Common myeloid progenitor, CD34-positive (primary cell): ENCODE results near the gene KIAA1328.

Experiments used
- CTCF ChIA-PET: fragments of 350-600 bp; sonication (Branson Sonifier 250); formaldehyde crosslinking; loops from one replicate; lab custom pipeline; 2021; ENCODE audit warnings: antibody characterized with exemption; lab: Charles Lee
- POLR2A ChIA-PET: fragments of 350-600 bp; sonication (Branson Sonifier 250); formaldehyde crosslinking; loops from one replicate; lab custom pipeline; 2021; ENCODE audit warnings: antibody characterized with exemption; lab: Charles Lee
- DNase-seq, 3 donors: peaks; one replicate each; pipeline versions ENCODE4 v3.0.0 to v3.0.0-alpha.2; 2013
- H3K27ac ChIP-seq, 2 experiments: 1 replicate in 1 of 2; 2 replicates in 1 of 2; pipeline ENCODE4 v1.7.0; 2013; ENCODE audit warnings: inconsistent platforms in 2 of 2, low read length in 2 of 2, mild to moderate bottlenecking in 2 of 2, low read depth in 1 of 2, moderate library complexity in 1 of 2; ENCODE audit not compliant: severe bottlenecking in 2 of 2, insufficient read depth in 1 of 2, poor library complexity in 1 of 2
- H3K27me3 ChIP-seq, 5 experiments: replicated peaks in 2 of 5; 1 replicate in 3 of 5; 2 replicates in 2 of 5; pipeline versions ENCODE4 v1.6.1 to v1.7.0; 2013; ENCODE audit warnings: low read length in 4 of 5, mild to moderate bottlenecking in 2 of 5, moderate library complexity in 2 of 5, inconsistent platforms in 1 of 5; ENCODE audit not compliant: insufficient read depth in 5 of 5, control insufficient read depth in 4 of 5
- H3K36me3 ChIP-seq, 4 experiments: 1 replicate in 2 of 4; 2 replicates in 2 of 4; pipeline versions ENCODE4 v1.6.1 to v1.7.0; 2013; ENCODE audit warnings: low read length in 3 of 4, control low read depth in 1 of 4, mild to moderate bottlenecking in 1 of 4; ENCODE audit not compliant: control insufficient read depth in 4 of 4, insufficient read depth in 4 of 4
- H3K4me1 ChIP-seq, 4 experiments: 1 replicate in 3 of 4; 2 replicates in 1 of 4; pipeline versions ENCODE4 v1.6.1 to v1.7.1; 2013; ENCODE audit warnings: low read length in 3 of 4, mild to moderate bottlenecking in 3 of 4, control low read depth in 1 of 4, inconsistent platforms in 1 of 4, moderate library complexity in 1 of 4; ENCODE audit not compliant: control insufficient read depth in 4 of 4, insufficient read depth in 4 of 4; ENCODE audit errors: control extremely low read depth in 1 of 4
- H3K4me3 ChIP-seq, 7 experiments: 1 replicate in 4 of 7; 2 replicates in 3 of 7; pipeline versions ENCODE4 v1.5.1 to v1.7.0; 2013; ENCODE audit warnings: mild to moderate bottlenecking in 7 of 7, low read length in 6 of 7, moderate library complexity in 6 of 7, inconsistent platforms in 2 of 7, low read depth in 2 of 7, control low read depth in 1 of 7; ENCODE audit not compliant: insufficient read depth in 4 of 7, control insufficient read depth in 1 of 7; ENCODE audit errors: extremely low read depth in 1 of 7
- H3K9me3 ChIP-seq, 5 experiments: 1 replicate in 4 of 5; 2 replicates in 1 of 5; pipeline versions ENCODE4 v1.6.1 to v1.7.1; 2013; ENCODE audit warnings: low read length in 4 of 5, mild to moderate bottlenecking in 2 of 5, inconsistent platforms in 1 of 5, low read depth in 1 of 5, moderate library complexity in 1 of 5; ENCODE audit not compliant: control insufficient read depth in 4 of 5, insufficient read depth in 2 of 5; ENCODE audit errors: control extremely low read depth in 1 of 5
- WGBS: methylation state at CpG from one replicate; pipeline ENCODE4 v1.1.5; 2013; ENCODE audit not compliant: insufficient coverage; 5-methylcytosine and 5-hydroxymethylcytosine counted together

The KIAA1328 gene

DNA sequence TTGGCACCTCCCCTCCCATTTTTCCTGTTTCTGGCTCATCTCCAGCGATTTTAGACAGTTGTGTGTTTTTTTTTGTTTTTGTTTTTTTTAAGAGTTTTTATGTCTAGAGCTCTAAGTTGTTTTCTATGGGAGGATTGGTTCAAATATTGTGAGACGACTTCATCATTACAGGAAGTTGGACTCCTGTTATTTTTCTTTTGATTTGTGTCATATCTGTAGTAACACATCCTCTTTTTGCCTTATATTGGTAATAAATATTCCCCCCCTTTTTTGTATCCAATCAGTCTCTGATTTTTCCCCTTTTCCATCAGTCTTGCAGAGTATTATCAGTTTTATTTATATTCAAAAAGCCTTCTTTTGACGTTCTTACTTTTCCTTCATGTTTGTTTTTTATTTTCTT, 89.0 kb downstream of the KIAA1328 start:
- H3K27ac ChIP-seq = no peak overlapping the region
- no CpG with 5 or more reads among the region's 3 CpGs for WGBS
- no peak for DNase-seq
- peaks cover 0 to 7% (median 0%) of the 10 kb centered on the region in 5 experiments for H3K9me3 ChIP-seq
- H3K4me1 ChIP-seq = peaks cover 0 to 12% (median 6%) of the 10 kb centered on the region in 4 experiments
- ChIA-PET CTCF (no interaction called here), POLR2A (no interaction called here)
- no peak overlapping the region for H3K4me3 ChIP-seq
- H3K27me3 ChIP-seq = no peaks in the 10 kb centered on the region
- H3K36me3 ChIP-seq = peaks cover 0 to 3% (median 0%) of the 10 kb centered on the region in 4 experiments

- CTCF ChIA-PET = no interaction called here
- H3K9me3 ChIP-seq = peaks cover 0 to 5% (median 0%) of the 10 kb centered on the region in 5 experiments
These were observed 100.7 kb downstream of the KIAA1328 start for GRCh38 chr18:36929601-36930000.

DNA sequence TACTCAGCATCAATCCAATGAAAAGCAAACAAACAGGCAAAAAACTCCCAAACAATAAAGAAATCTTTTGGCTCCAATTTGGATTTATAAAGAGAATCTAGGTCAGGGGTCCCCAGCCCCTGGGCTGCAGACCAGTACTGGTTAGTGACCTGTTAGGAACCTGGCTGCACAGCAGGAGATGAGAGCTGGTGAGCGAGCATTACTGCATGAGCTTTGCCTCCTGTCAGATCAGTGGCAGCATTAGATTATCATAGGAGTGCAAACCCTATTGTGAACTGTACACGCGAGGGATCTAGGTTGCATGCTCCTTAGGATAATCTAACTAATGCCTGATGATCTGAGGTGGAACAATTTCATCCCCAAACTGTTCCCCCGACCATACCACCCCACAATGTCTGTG, 102.2 kb downstream of the KIAA1328 start:
- Histone ChIP-seq H3K27me3 (no peaks in the 10 kb centered on the region), H3K9me3 (peaks cover 0 to 7% (median 0%) of the 10 kb centered on the region in 5 experiments), H3K4me1 (no peaks in the 10 kb centered on the region), H3K36me3 (peaks cover 0 to 10% (median 4%) of the 10 kb centered on the region in 4 experiments), H3K27ac (no peak overlapping the region), H3K4me3 (no peak overlapping the region)
- DNase-seq = no peak
- CTCF ChIA-PET = no interaction called here
- POLR2A ChIA-PET = no interaction called here
- WGBS = 100% methylated on average over 2 of the region's 4 CpGs

More at GRCh38 chr18:36929601-36930000, 100.7 kb downstream of the KIAA1328 start:
- H3K27ac ChIP-seq = no peak overlapping the region
- H3K36me3 ChIP-seq = peaks cover 0 to 10% (median 4%) of the 10 kb centered on the region in 4 experiments
- no peak overlapping the region for H3K4me3 ChIP-seq
- DNase-seq = no peak
- 100% methylated on average over 1 of the region's 2 CpGs for WGBS
- no peaks in the 10 kb centered on the region for H3K4me1 ChIP-seq
- POLR2A ChIA-PET = no interaction called here
- no peaks in the 10 kb centered on the region for H3K27me3 ChIP-seq

DNA sequence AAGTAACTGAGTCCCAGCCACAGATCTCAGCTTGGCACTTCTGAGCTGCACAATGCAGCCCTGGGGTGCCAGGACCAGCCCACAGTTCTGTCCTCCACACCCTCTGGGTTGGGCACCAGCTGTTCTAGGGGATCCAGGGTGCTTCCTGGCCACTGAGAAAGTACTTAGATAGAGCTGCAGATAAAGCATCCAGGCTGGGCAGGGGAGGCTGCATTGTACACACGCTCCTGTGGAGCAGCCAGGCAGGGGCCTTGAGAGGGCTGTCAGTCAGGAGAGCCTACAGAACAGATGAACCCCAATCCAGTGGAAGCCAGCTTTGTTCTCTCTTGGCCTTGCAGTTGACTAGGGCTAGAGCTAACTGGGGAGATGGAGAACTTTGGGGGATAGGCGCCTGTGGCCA, 104.6 kb downstream of the KIAA1328 start:
- no peak overlapping the region for H3K4me3 ChIP-seq
- 100% methylated on average over 1 of the region's 2 CpGs for WGBS
- POLR2A ChIA-PET = no interaction called here

DNA sequence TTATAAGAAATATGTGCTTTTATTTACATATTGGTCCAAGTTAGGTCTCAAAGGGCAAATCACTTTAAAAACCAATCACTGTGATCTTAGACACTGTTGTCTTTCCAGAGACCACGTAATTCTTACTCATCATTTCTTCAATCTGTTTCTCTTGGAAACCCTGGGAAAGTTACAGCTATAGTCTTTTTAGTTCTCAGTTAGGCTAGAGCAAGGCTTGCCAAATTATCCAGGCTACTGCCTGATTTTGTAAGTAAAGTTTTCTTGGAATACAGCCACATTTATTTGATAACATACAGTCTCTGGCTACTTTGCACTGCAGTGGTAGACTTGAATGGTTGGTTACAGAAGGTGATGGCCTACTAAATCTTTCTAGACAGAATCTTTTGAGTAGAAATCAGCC, 106.0 kb downstream of the KIAA1328 start:
- Histone ChIP-seq H3K36me3 (peaks cover 0 to 10% (median 4%) of the 10 kb centered on the region in 4 experiments), H3K4me3 (no peak overlapping the region), H3K27ac (no peak overlapping the region), H3K9me3 (peaks cover 0 to 22% (median 3%) of the 10 kb centered on the region in 5 experiments), H3K27me3 (no peaks in the 10 kb centered on the region), H3K4me1 (no peaks in the 10 kb centered on the region)
- WGBS = 100% methylated on average over 1 of the region's 1 CpG
- POLR2A ChIA-PET = no interaction called here
- no peak for DNase-seq
- CTCF ChIA-PET = no interaction called here

More for the DNA sequence above, 104.6 kb downstream of the KIAA1328 start:
- H3K36me3 ChIP-seq = peaks cover 0 to 10% (median 4%) of the 10 kb centered on the region in 4 experiments
- H3K9me3 ChIP-seq = peaks cover 0 to 15% (median 0%) of the 10 kb centered on the region in 5 experiments
- no peaks in the 10 kb centered on the region for H3K4me1 ChIP-seq
- H3K27ac ChIP-seq = no peak overlapping the region
- no peak for DNase-seq
- H3K27me3 ChIP-seq = no peaks in the 10 kb centered on the region
- CTCF ChIA-PET = no interaction called here

- Histone ChIP-seq H3K4me1 (no peaks in the 10 kb centered on the region), H3K9me3 (peaks cover 0 to 14% (median 3%) of the 10 kb centered on the region in 5 experiments), H3K27me3 (no peaks in the 10 kb centered on the region), H3K27ac (no peak overlapping the region), H3K36me3 (no peaks in the 10 kb centered on the region), H3K4me3 (no peak overlapping the region)
- CTCF ChIA-PET = no interaction called here
- DNase-seq = peak; percentile 9 to 51 (median 40)
- WGBS = 100% methylated on average over 1 of the region's 6 CpGs
- POLR2A ChIA-PET = no interaction called here
These were observed 113.3 kb downstream of the KIAA1328 start for GRCh38 chr18:36942264-36942663.

GRCh38 chr18:36947820-36948348, 119.0 kb downstream of the KIAA1328 start:
- Histone ChIP-seq H3K27me3 (no peaks in the 10 kb centered on the region), H3K36me3 (no peaks in the 10 kb centered on the region), H3K4me1 (no peaks in the 10 kb centered on the region), H3K4me3 (no peak overlapping the region), H3K27ac (no peak overlapping the region), H3K9me3 (no peaks in the 10 kb centered on the region)
- CTCF ChIA-PET = no interaction called here
- POLR2A ChIA-PET = no interaction called here
- DNase-seq = no peak
- WGBS = 91% methylated on average over 4 of the region's 6 CpGs
